ENCODE data around the gene ANKH. TPM values are rescaled to one million over a fixed set of nuclear protein-coding genes. Genes with fewer than 3 reads are reported as not detected.

ANKH gene
- total RNA-seq, 1 donor from 2014 or later, result 29.9 TPM

DNA sequence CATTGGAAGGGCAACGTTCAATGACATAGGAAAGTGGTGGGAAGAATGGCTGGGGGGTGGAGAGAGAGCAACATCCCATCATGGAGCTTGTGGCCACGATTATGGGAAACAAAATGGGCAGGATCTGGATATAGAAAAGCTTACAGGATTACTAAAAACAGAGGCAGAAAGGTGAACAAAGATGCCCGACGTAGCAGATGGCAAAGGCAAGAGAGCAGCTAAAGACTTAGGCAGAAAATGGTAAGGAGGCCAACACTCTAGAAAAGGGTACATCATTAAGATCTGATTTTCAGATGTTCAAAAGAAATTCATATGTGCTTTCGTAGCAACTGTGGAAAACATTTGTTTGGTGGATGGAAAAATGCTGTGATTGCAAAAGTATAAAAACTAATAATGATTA lies 104.5 kb downstream of the ANKH start:
- TF ChIP-seq, protein P1, sequence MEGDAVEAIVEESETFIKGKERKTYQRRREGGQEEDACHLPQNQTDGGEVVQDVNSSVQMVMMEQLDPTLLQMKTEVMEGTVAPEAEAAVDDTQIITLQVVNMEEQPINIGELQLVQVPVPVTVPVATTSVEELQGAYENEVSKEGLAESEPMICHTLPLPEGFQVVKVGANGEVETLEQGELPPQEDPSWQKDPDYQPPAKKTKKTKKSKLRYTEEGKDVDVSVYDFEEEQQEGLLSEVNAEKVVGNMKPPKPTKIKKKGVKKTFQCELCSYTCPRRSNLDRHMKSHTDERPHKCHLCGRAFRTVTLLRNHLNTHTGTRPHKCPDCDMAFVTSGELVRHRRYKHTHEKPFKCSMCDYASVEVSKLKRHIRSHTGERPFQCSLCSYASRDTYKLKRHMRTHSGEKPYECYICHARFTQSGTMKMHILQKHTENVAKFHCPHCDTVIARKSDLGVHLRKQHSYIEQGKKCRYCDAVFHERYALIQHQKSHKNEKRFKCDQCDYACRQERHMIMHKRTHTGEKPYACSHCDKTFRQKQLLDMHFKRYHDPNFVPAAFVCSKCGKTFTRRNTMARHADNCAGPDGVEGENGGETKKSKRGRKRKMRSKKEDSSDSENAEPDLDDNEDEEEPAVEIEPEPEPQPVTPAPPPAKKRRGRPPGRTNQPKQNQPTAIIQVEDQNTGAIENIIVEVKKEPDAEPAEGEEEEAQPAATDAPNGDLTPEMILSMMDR (IDR thresholded peaks at IDR 0.05; ENCODE audit: unreplicated experiment), result no peak

GRCh38 chr5:14766584-14766983 lies 105.0 kb downstream of the ANKH start:
- Mint-ChIP-seq H3K27me3 (no peaks in the 10 kb centered on the region), H3K4me3 (ENCODE audit: low read depth) (no peak overlapping the region), H3K27ac (no peak overlapping the region), H3K4me1 (ENCODE audit: low read depth) (no peaks in the 10 kb centered on the region), H3K9me3 (ENCODE audit: low read depth) (no peaks in the 10 kb centered on the region), H3K36me3 (ENCODE audit: insufficient read depth) (peaks cover 1% of the 10 kb centered on the region)
- TF ChIP-seq, protein P1 (IDR thresholded peaks at IDR 0.05; ENCODE audit: unreplicated experiment), result no peak
- no peak for DNase-seq (ENCODE audit: low spot score, unreplicated experiment)

More for the DNA sequence above, 104.5 kb downstream of the ANKH start:
- Mint-ChIP-seq H3K9me3 (ENCODE audit: low read depth) (no peaks in the 10 kb centered on the region), H3K4me1 (ENCODE audit: low read depth) (no peaks in the 10 kb centered on the region), H3K27me3 (no peaks in the 10 kb centered on the region), H3K27ac (no peak overlapping the region), H3K36me3 (ENCODE audit: insufficient read depth) (peaks cover 1% of the 10 kb centered on the region), H3K4me3 (ENCODE audit: low read depth) (no peak overlapping the region)
- no peak for DNase-seq (ENCODE audit: low spot score, unreplicated experiment)

DNA sequence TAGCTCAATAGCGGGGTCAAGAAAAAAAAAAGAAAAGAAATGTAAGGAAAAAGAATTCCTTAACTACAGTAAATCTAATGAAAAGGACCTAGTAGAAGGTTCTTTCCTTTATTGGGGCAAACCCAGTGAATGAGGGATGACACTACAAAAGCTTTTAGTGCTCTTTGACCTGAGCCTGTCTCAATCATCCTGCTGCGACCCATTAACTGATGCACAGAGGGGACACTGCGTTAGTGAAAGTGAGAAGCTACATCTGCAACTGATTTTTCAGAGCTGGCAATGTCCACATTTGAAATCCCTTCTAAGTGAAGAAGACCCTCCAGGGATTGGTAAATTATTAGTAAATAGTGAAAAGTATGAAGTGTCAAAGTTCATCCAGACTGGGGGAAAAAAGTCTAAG lies 106.0 kb downstream of the ANKH start:
- H3K27me3 Mint-ChIP-seq, result no peaks in the 10 kb centered on the region
- H3K4me1 Mint-ChIP-seq (ENCODE audit: low read depth), result no peaks in the 10 kb centered on the region
- TF ChIP-seq, protein P1 (IDR thresholded peaks at IDR 0.05; ENCODE audit: unreplicated experiment), result no peak
- H3K27ac Mint-ChIP-seq, result no peak overlapping the region
- no peak for DNase-seq (ENCODE audit: low spot score, unreplicated experiment)
- no peaks in the 10 kb centered on the region for H3K9me3 Mint-ChIP-seq (ENCODE audit: low read depth)
- H3K4me3 Mint-ChIP-seq (ENCODE audit: low read depth), result no peak overlapping the region
- peaks cover 1% of the 10 kb centered on the region for H3K36me3 Mint-ChIP-seq (ENCODE audit: insufficient read depth)

DNA sequence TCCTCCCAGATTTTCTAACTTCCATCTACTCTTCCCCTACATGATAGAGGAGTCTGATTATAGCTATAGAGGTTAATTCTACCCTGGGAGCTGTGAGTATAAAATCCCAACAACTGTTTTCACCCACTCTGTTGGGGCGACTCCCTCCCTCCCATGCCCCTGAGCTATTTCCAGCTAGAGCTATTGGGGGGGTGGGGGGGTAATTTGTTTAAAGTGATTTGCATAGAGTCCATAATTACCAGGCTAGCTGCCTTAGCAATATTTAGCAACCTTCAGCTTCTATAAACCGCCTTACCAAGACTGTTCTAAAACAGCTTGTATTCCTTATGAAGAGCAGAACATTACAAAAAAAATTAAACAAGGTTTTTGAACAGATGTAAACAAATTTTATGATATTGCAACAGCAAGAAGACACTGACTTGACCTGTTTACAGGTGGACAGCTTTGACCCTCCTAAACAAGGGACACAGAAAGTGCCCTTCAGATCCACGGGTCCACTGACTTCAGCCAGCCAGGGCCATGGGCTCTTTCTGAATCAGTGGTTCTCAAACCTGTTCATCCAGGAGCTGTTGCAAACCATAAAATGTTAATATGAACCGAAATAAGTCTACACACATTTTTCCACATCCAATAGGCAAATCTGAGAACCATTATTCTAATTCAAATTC lies 108.9 kb downstream of the ANKH start:
- DNase-seq (ENCODE audit: low spot score, unreplicated experiment), result no peak
- Mint-ChIP-seq H3K9me3 (ENCODE audit: low read depth) (no peaks in the 10 kb centered on the region), H3K27ac (no peak overlapping the region), H3K4me3 (ENCODE audit: low read depth) (no peak overlapping the region), H3K36me3 (ENCODE audit: insufficient read depth) (peaks cover 1% of the 10 kb centered on the region), H3K27me3 (no peaks in the 10 kb centered on the region), H3K4me1 (ENCODE audit: low read depth) (no peaks in the 10 kb centered on the region)
- TF ChIP-seq, protein P1 (IDR thresholded peaks at IDR 0.05; ENCODE audit: unreplicated experiment), result no peak

DNA sequence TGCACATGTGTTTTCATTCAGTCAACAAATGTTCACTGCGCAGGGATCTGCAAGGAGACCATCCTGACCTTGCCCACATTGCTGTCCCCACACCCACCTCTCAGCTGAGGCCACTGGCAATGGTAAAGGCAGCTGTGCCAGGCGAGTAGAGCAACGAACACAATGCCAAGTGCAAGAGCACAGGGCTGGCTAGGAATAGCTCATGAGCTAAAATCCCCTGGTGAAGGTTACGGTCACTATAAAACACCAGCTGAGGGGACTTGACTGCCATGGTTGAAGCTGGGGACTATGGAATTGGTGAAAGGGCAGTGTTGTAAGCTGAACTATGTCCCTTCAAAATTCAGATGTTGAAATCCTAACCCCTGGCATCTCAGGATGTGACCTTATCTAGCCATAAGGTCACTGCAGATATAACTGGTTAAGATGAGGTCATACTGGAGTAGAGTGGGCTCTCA lies 111.0 kb downstream of the ANKH start:
- Mint-ChIP-seq H3K36me3 (ENCODE audit: insufficient read depth) (no peaks in the 10 kb centered on the region), H3K27me3 (no peaks in the 10 kb centered on the region), H3K4me3 (ENCODE audit: low read depth) (no peak overlapping the region), H3K9me3 (ENCODE audit: low read depth) (no peaks in the 10 kb centered on the region), H3K27ac (no peak overlapping the region), H3K4me1 (ENCODE audit: low read depth) (no peaks in the 10 kb centered on the region)
- DNase-seq (ENCODE audit: low spot score, unreplicated experiment), result no peak
- TF ChIP-seq, protein P1 (IDR thresholded peaks at IDR 0.05; ENCODE audit: unreplicated experiment), result no peak

All from progenitor cell of endocrine pancreas (in vitro differentiated cells).